BLaER1 (cell line): ENCODE data around the gene NR6A1.

Experiments
- H3K27ac ChIP-seq: shearing (Covaris generic); formaldehyde crosslinking; 2 replicates; pipeline ENCODE4 v1.8.1; 2022
- H3K27me3 ChIP-seq: shearing (Covaris generic); formaldehyde crosslinking; 2 replicates; pipeline ENCODE4 v1.8.1; 2022
- H3K36me3 ChIP-seq: shearing (Covaris generic); formaldehyde crosslinking; 2 replicates; pipeline ENCODE4 v1.8.1; 2022
- H3K4me1 ChIP-seq: shearing (Covaris generic); formaldehyde crosslinking; 2 replicates; pipeline ENCODE4 v1.8.1; 2022
- H3K4me2 ChIP-seq: shearing (Covaris generic); formaldehyde crosslinking; 2 replicates; pipeline ENCODE4 v1.8.1; 2022
- H3K4me3 ChIP-seq: shearing (Covaris generic); formaldehyde crosslinking; 2 replicates; pipeline ENCODE4 v1.8.1; 2022
- H3K9ac ChIP-seq: shearing (Covaris generic); formaldehyde crosslinking; 2 replicates; pipeline ENCODE4 v1.8.1; 2022
- H3K9me3 ChIP-seq: shearing (Covaris generic); formaldehyde crosslinking; 2 replicates; pipeline ENCODE4 v1.8.1; 2022
- H4K20me1 ChIP-seq: shearing (Covaris generic); formaldehyde crosslinking; 2 replicates; pipeline ENCODE4 v1.8.1; 2022
- Cebpa-rat ChIP-seq: shearing (Covaris generic); IDR thresholded peaks from 2 replicates; pipeline ENCODE4 v1.8.1; 2022

Gene NR6A1

GRCh38 chr9:124709292-124709690, 61.8 kb downstream of the NR6A1 start:
- no peak overlapping the region for H3K27ac ChIP-seq
- peaks cover 10% of the 10 kb centered on the region for H3K36me3 ChIP-seq
- no peaks in the 10 kb centered on the region for H3K4me1 ChIP-seq
- TF ChIP-seq Cebpa-rat, result no peak
- H3K9ac ChIP-seq, result no peak overlapping the region
- H3K9me3 ChIP-seq, result no peaks in the 10 kb centered on the region
- H3K4me2 ChIP-seq, result no peak overlapping the region
- H3K4me3 ChIP-seq, result no peak overlapping the region
- peaks cover 42% of the 10 kb centered on the region for H4K20me1 ChIP-seq
- no peaks in the 10 kb centered on the region for H3K27me3 ChIP-seq

DNA sequence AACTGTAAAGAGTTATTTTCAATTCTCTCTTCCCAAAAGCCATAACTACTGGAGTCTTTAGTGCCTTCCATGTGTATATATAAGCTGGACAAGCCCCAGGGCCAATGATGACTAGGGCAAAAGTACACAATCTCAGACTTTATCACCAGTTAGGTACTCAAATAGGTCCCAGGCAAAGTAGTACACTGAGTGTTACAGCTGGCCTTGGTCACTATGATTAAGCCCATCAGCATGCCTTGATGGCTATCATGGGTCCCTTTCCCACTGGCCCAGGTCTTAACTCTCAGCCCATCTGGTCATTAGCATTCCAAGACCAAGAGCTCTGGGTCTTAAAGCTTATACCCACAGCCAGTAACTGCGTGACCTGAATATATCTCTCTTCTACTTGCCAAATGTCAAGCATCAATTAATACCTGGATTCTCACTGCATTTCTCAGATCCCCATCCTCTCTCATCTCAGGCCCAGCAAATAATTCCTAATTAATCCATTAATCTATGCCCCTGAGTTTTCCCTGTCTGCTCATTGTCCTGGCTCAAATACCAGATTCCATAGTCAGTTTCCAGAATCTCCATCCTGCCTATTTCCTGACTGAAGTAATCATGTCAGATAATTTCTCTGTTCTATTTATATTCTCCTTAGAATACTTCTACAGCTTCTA, 62.3 kb downstream of the NR6A1 start:
- no peak overlapping the region for H3K4me2 ChIP-seq
- H3K4me3 ChIP-seq, result no peak overlapping the region
- H3K4me1 ChIP-seq, result no peaks in the 10 kb centered on the region
- TF ChIP-seq Cebpa-rat, result no peak
- H3K9me3 ChIP-seq, result no peaks in the 10 kb centered on the region
- H3K27me3 ChIP-seq, result no peaks in the 10 kb centered on the region
- H4K20me1 ChIP-seq, result peaks cover 46% of the 10 kb centered on the region
- H3K27ac ChIP-seq, result no peak overlapping the region
- H3K36me3 ChIP-seq, result peaks cover 14% of the 10 kb centered on the region
- no peak overlapping the region for H3K9ac ChIP-seq

GRCh38 chr9:124708074-124708473, 63.0 kb downstream of the NR6A1 start:
- Histone ChIP-seq H3K9ac (no peak overlapping the region), H3K4me3 (no peak overlapping the region), H3K4me1 (no peaks in the 10 kb centered on the region), H3K36me3 (peaks cover 21% of the 10 kb centered on the region), H3K27me3 (no peaks in the 10 kb centered on the region), H3K27ac (no peak overlapping the region), H4K20me1 (peaks cover 46% of the 10 kb centered on the region), H3K4me2 (no peak overlapping the region), H3K9me3 (no peaks in the 10 kb centered on the region)
- TF ChIP-seq Cebpa-rat, result no peak

DNA sequence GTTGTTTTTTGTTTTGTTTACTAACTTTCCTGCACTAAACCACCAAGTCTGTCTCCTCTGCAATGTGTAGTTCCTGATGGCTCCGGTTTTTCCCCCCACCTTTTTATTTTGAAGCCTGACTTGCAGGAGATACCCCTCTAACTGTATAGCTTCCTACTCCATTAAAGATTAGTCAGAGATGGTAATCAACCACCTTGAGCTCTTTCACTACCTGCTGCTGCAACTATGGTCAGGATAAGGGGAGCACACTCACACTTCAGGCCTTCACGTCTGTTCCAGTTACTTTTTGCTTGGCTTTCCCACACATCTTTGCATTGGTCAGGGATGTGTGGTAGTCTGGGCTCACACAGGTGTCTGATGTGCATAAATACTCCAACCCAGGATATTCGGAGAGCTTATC, 63.4 kb downstream of the NR6A1 start:
- H3K4me1 ChIP-seq, result no peaks in the 10 kb centered on the region
- no peak overlapping the region for H3K4me3 ChIP-seq
- no peak for TF ChIP-seq Cebpa-rat
- H3K9me3 ChIP-seq, result no peaks in the 10 kb centered on the region
- H3K27ac ChIP-seq, result no peak overlapping the region
- no peak overlapping the region for H3K9ac ChIP-seq
- H3K4me2 ChIP-seq, result no peak overlapping the region
- H4K20me1 ChIP-seq, result peaks cover 46% of the 10 kb centered on the region
- H3K27me3 ChIP-seq, result no peaks in the 10 kb centered on the region
- peaks cover 25% of the 10 kb centered on the region for H3K36me3 ChIP-seq

DNA sequence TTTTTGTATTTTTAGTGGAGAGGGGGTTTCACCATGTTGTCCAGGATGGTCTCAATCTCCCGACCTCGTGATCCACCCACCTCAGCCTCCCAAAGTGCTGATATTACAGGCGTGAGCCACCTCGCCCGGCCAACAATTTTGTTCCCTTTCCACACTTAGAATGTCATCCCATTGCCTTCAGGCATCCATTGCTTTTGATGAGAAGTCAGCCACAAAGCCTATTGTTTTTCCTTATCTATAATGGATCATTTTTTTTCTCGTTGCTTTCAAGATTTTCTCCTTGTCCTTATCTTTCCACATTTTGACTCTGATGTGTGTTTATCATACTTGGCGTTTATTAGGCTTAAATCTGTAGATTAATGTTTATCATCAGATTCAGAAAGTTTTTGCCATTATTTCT, 64.4 kb downstream of the NR6A1 start:
- H3K27ac ChIP-seq, result no peak overlapping the region
- H3K36me3 ChIP-seq, result peaks cover 35% of the 10 kb centered on the region
- no peak overlapping the region for H3K9ac ChIP-seq
- H3K4me2 ChIP-seq, result no peak overlapping the region
- no peaks in the 10 kb centered on the region for H3K27me3 ChIP-seq
- no peak for TF ChIP-seq Cebpa-rat
- peaks cover 46% of the 10 kb centered on the region for H4K20me1 ChIP-seq
- H3K4me3 ChIP-seq, result no peak overlapping the region
- H3K9me3 ChIP-seq, result no peaks in the 10 kb centered on the region
- H3K4me1 ChIP-seq, result no peaks in the 10 kb centered on the region

GRCh38 chr9:124699575-124699974, 71.5 kb downstream of the NR6A1 start:
- Histone ChIP-seq H4K20me1 (peaks cover 63% of the 10 kb centered on the region), H3K9me3 (no peaks in the 10 kb centered on the region), H3K27ac (no peak overlapping the region), H3K9ac (no peak overlapping the region), H3K4me2 (no peak overlapping the region), H3K27me3 (no peaks in the 10 kb centered on the region), H3K4me3 (no peak overlapping the region), H3K4me1 (peaks cover 16% of the 10 kb centered on the region), H3K36me3 (peaks cover 78% of the 10 kb centered on the region)
- TF ChIP-seq Cebpa-rat, result no peak

GRCh38 chr9:124698265-124698664, 72.8 kb downstream of the NR6A1 start:
- peaks cover 61% of the 10 kb centered on the region for H4K20me1 ChIP-seq
- H3K4me2 ChIP-seq, result no peak overlapping the region
- H3K27ac ChIP-seq, result no peak overlapping the region
- no peak overlapping the region for H3K4me3 ChIP-seq
- H3K9me3 ChIP-seq, result no peaks in the 10 kb centered on the region
- no peak for TF ChIP-seq Cebpa-rat
- peaks cover 16% of the 10 kb centered on the region for H3K4me1 ChIP-seq
- H3K36me3 ChIP-seq, result peaks cover 71% of the 10 kb centered on the region
- H3K27me3 ChIP-seq, result no peaks in the 10 kb centered on the region
- no peak overlapping the region for H3K9ac ChIP-seq

DNA sequence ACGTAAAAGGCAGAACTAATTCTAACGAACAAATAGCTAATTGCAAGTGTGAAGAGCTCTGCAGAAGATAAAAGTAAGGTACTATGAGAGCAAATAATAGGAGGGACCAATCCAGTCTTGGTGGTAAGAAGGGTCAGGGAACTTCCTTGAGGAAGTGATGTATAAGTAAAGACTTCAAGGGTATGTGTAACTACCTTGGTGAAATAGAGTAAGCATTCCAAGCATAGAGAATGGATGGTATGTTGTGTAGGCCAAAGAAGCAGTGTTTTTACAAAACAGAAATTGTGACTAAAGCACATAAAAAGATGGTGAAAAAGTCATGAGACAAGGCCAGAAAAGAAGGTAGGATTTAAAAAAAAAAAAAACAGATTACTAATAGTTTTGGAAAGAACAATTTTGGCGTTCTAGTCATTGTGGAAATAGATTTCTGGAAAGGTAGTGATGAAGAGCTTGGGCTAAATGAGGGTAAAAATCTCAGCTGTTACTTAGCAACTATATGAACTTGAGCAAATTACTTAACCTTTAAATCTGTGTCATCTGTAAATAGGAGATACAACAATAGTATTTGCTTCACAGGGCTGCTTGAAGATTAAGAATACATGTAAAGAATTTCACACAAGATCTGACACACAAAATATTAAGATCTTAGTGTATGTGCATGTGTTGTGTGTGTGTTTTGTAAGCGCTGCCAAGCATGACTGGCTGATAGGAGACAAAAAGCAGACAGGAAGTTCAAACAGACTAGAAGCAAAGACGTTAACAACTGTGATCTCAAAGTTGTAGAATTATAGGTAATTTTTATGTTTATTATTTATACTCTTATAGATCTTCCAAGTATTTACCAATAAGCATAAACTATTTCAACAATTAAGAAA, 73.5 kb downstream of the NR6A1 start:
- Histone ChIP-seq H3K9me3 (no peaks in the 10 kb centered on the region), H3K36me3 (peaks cover 70% of the 10 kb centered on the region), H3K27me3 (no peaks in the 10 kb centered on the region), H3K4me1 (peaks cover 16% of the 10 kb centered on the region), H3K9ac (no peak overlapping the region), H3K4me2 (0 out of 2 replicates have a peak overlapping the region, but pooled peaks have one; percentile 8), H3K4me3 (no peak overlapping the region), H3K27ac (no peak overlapping the region), H4K20me1 (peaks cover 68% of the 10 kb centered on the region)
- TF ChIP-seq Cebpa-rat, result no peak

DNA sequence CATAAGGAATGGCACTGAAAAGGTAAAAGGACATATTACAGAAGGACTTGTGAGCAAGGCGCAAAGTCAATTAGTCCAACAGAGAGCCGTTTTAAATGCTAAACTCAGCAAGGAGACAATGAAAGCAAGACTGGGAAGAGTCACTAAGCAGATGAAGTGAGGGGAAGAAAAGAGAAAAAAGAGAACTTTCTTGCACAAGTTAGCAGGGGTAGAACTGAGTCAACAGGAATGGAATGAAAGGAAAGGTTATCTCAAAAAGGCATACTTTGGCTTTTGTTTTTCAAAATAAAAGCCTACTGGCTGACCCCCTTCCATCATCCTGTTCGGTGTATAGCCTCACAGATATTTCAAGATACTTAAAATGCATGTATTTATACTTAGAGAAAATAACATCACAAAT, 75.0 kb downstream of the NR6A1 start:
- Histone ChIP-seq H3K27me3 (no peaks in the 10 kb centered on the region), H3K4me1 (peaks cover 16% of the 10 kb centered on the region), H3K9ac (no peak overlapping the region), H3K4me3 (no peak overlapping the region), H4K20me1 (peaks cover 81% of the 10 kb centered on the region), H3K36me3 (peaks cover 69% of the 10 kb centered on the region), H3K27ac (no peak overlapping the region), H3K9me3 (no peaks in the 10 kb centered on the region), H3K4me2 (no peak overlapping the region)
- no peak for TF ChIP-seq Cebpa-rat

GRCh38 chr9:124695280-124695890, 75.7 kb downstream of the NR6A1 start:
- Histone ChIP-seq H3K36me3 (peaks cover 64% of the 10 kb centered on the region), H4K20me1 (peaks cover 88% of the 10 kb centered on the region), H3K4me3 (no peak overlapping the region), H3K9ac (no peak overlapping the region), H3K27me3 (no peaks in the 10 kb centered on the region), H3K4me1 (peaks cover 16% of the 10 kb centered on the region), H3K4me2 (no peak overlapping the region), H3K27ac (no peak overlapping the region), H3K9me3 (no peaks in the 10 kb centered on the region)
- no peak for TF ChIP-seq Cebpa-rat
